GM18526 (cell line): ENCODE data around the gene CCDC97.
A peak's percentile ranks its signal among the peaks of the same experiment; 100 is the strongest.

Experiments used
- POLR2A ChIP-seq: IDR thresholded peaks from 3 replicates; pipeline ENCODE4 v1.6.1; 2011; ENCODE audit not compliant: insufficient read length; ENCODE audit errors: extremely low read depth

Gene CCDC97

DNA sequence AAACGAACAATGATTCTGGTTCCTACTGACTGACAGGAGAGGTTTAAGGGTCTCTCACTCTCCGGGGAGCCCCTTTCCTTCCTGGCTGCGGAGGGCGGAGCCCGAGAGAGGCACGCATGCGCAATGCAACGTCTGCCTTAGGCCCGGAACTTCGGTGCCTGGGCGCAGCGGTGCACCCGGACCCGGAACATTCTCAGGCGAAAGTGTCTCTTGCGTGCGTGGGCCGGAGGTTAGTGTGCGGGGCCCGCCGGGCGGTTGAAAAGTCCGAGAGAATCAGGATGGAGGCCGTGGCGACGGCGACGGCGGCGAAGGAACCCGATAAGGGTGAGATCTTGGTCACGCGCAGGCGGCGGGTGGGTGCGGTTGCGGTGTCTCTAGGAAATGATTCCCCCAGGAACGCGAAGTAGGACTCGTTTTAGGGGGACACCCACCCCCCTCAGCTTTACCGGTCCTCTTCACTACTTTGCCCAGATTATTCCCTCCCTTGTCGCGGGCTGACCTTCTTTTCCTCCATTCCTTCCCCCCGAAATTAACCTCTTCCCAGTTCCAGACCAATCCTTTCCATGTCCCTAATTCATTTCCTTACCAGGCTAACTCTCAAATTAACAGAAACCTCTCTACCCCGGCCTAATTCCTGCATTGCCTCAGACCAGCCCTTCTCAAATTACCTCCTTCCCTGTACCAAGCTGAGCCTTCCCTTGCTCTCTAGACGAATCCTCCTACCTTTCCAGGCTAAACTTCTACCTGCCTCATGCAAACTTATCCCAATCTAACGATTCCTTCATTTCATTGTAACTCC lies at the start of gene CCDC97:
Gene CCDC97 (plus strand): TSS at position 140 of the 799 bp plus-strand sequence. CDS start 139 bp downstream, at position 279.
- TF ChIP-seq POLR2A, result peak; percentile 83

DNA sequence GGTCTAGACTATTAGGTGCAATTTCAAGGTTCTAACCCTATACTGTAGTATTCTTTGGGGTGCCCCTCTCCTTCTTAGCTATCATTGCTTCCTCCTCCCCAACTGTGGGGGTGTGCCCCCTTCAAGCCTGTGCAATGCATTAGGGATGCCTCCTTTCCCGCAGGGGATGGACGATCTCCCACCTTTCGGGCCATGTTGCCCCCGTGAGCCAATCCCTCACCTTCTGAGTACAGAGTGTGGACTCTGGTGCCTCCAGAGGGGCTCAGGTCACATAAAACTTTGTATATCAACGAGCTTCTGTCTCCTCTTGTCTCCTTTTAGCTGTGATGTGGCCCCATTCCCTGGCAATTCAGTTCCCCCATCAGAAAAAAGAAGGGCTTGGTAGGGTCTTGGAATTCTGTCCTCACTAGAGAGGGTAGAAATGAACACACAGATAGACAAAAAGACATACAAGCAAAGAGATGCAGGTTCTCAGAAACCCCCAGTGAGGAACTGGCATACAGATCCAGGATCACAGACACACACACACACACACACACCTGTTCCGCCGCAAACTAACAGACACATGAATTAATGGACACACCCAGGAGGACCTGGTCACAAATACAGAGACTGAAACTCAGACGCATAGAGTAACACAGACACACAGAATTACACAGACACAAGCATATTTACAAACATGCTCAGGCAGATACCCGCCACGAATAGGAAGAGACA lies 48.3 kb upstream of the CCDC97 start:
- TF ChIP-seq POLR2A, result no peak

DNA sequence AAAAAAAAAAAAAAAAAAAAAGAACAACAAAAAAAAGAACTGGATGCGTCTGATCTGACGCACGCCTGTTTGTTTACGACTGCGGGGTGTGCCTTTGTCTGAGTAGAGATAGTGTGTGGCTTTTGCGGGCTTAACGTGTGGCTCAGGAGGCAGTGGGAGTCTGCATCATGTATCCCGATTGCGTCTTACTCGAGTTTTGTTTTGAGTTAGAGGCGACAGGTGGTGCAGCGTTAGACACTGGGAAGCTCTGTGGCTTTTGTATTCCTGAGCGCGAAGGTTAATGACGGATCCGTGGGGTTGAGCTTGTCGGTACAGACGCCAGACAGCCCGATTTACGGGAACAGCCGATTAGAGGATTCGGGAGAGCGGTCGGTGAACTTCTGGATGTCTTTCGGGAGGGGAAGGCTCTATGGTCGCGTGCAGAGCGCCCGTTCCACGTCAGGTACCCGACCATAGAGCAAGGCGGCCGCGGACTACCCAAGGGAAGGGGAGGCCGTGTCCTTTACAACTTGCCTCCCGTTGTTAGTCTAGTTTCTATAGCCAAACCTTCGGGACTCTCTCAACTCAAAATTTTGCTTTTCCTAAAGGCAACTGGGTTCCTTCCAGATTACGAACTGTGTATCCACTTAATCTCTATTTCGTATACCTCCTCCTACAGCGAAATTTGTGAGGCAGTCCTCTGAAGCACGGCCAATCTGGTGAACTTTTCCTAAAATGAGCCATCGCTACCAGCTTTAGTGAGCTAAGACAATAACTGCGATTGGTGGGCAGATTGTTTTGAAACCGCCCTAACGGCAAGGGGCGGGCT lies 46.7 kb upstream of the CCDC97 start:
- peak; percentile 52 for TF ChIP-seq POLR2A

DNA sequence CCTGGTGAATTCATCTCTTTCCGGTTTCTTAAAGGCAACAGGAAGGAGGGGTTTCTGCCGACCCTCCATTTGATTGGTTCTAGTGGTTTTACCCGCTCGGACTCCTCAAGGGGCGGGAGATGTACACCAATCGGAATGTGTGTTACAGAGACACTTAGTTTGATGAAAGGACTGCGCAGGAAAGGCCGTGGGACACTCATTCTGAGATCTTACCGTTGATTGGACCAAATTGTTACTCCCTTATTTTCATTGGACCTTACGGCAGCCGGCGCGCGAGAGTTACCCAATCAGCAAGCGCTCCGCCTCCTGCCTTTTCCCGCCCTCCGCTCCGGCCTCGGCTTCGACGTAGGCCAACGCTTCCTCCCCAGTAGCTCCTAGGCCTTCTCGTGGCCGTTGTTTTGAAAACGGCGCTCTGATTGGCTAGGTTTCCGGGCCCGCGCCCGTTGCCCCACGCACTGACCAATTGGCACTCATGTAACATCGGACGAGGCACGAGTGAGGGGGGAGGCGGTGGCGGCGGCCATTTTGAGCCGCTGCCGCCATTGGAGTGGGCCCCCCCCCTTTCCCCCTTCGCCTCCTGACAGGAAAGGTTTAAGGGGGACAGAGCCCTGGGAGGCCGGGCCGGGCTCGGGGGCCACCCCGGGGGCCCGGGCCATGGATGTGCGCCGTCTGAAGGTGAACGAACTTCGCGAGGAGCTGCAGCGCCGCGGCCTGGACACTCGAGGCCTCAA lies 46.0 kb upstream of the CCDC97 start, which contains the start of gene HNRNPUL1:
Gene HNRNPUL1 (plus strand): TSS at position 523 of the 731 bp plus-strand sequence. CDS start 132 bp downstream, at position 655.
- peak; percentile 35 for TF ChIP-seq POLR2A

DNA sequence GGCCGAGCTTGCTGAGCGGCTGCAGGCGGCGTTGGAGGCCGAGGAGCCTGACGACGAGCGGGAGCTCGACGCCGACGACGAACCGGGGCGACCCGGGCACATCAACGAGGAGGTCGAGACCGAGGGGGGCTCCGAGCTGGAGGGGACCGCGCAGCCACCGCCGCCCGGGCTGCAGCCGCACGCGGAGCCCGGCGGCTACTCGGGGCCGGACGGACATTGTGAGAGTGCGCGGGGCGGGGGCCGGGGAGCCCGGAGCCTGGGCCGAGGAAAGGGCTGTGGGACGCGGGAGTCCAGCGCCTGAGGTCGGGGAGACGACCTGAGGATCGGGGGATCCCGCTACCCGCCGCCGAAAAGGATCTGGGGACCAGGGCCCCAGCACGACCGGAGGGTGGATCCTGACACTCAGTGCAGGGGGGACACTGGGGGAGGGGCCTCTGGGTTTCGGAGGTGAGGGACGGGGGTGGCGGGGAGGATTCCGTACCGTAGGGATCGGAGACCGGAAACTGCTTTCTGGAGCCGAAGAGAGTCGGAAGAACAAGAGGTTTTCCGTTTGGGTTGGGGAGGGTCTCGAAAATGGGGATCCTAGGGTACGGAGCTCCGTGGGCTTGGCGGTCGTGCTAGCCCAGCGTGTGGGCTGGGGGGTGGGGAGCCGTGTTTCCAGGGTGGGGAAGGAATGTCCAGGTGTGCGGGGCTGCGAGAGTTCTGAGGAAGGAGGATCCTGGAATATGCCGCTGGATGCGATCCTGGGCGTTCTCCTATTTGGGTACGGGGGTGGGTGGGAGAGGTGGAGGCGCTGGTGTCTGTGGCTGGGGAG lies 45.2 kb upstream of the CCDC97 start:
- peak; percentile 37 for TF ChIP-seq POLR2A

DNA sequence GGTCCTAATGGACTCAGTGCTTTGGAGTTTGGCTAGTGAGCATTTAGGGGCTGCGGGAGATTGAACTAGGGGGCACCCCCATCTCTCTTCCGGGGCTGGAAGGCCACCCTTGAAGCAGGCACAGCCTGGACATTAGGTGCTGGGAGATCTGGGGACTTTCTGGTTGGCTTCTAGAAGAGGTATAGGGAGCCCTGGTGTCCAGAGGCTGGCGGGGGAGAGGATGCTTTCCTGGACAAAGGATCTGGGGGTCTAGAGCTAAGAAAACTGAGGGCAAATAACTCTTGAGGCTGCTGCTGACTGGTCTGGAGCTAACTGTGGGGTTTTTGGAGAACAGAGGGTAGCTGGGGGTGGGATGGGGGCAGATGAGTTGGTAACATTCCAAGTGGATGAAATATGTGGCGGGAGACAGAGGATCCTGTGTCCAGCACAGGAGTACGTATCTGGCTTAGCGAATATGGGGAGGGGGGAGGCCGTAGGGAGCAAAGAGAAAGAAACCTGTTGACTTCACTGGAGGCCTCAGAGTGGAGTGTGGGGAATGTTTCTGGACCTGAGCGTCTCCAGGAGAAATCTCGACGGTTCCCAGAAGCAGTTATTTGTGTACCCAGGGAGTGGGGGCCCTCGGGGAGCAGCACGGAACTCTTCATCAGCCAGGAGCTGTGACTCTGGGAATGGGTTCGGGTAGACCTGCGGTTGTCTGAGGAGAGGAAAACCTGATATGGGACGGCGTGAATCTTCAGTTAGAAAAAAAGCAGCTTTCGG lies 44.4 kb upstream of the CCDC97 start:
- TF ChIP-seq POLR2A, result no peak

DNA sequence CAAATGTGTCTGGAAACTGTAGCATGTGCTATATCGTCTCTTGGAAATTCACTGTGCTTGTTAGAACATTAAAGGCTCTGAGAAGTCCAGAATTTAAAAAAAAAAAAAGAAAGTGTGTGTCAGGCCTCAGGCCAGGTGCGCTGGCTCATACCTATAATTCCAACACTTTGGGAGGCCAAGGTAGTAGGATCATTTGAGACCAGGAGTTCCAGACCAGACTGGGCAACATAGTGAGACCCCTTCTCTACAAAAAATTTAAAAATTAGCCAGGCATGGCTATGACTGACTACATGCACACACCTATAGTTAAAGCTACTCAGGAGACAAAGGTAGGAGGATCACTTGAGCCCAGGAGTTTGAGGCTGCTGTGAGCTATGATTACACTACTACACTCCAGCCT lies 40.9 kb upstream of the CCDC97 start:
- no peak for TF ChIP-seq POLR2A

DNA sequence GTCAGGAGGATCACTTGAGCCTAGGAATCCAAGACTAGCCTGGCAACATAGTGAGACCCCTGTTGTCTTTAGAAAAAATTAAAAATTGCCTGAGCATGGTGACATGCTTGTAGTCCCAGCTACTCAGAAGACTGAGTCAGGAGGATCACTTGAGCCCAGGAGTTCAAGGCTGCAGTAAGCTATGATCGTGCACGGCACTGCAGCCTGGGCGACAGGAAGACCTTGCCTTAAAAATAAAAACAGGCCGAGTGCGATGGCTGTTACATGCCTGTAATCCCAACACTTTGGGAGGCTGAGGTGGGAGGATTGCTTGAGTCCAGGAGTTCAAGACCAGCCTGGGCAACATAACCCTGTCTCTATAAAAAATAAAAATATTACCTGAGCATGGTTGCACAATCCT lies 40.4 kb upstream of the CCDC97 start:
- TF ChIP-seq POLR2A, result no peak

DNA sequence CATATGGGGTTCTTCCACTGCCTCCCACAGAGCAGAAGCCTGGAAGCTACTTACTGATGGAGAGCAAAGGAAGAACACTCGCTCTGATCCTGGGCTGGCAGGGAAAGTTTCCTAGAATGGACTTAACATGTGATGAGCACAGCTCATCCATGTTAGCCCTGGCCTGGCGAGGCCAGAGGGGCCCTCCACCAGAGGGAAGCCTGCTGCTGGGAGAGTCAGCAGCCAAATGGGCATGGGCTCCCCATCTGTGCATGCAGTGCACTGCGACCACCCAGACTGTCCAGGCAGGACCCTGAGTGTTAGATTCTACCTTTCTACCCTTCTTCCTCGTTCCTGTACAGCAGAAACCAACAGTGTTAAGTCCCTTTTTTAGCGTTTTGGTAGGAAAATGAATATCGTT lies 36.9 kb upstream of the CCDC97 start:
- no peak for TF ChIP-seq POLR2A

DNA sequence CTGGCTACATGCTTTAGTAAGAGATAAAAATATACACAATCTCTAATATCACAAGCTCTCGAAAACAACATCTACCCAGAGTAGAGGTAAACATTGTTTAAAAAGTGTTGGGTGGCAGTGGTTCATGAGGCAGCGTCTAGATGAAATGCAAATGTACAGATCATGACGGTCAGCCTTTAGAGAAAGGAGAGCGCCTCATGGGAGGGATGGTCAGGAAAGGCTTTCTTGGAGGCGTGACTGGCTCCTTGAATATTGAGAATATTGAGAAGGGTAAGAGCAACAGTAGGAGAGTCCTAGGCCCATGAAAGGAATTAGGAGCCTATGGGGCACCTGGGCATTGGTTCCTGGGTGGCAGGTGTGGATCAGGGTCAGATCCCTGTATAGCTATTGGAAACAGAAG lies 35.2 kb upstream of the CCDC97 start:
- TF ChIP-seq POLR2A, result no peak

DNA sequence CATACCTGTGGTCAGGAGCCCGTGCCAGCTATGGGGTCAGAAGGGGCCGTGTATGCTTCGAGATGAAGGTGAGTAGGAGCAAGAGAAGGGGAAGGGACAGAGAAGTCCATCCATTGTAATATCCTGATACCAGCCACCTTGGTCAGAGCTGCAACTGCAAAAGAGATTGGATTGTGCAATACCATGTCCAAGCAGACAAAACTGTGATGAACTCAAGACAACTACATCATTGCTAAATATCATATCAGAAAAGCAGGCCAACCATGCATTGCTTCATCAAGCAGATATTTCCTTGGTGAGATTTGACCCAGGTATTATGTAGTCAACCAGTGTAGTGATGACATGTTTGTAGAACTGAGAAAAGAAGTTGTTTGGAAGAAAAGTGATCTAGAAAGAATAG lies 33.7 kb upstream of the CCDC97 start:
- TF ChIP-seq POLR2A, result no peak

DNA sequence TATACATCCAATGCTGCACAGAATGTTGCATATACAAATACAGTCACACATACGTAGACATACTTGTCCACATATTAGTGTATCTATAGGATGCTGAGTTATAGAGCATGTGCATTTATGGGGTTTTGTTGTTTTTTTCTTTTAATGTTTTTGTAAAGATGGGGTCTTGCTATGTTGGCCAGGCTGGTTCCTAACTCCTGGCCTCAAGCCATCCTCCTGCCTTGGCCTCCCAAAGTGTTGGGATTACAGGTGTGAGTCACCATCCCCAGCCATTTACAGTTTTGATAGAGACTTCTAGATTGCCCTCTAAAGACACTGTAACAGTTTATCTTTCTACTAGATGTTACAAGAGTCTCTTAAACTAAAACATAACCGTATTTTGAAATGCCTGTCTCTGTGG lies 31.5 kb upstream of the CCDC97 start:
- no peak for TF ChIP-seq POLR2A
